DMS114 treated with DMSO at 0.1 percent for 48 hours (cell line): Measurements from ENCODE around the gene CEP152.
"Not testable (repeated sequence)": the region's sequence is repeated elsewhere in the genome, so short reads cannot be mapped to it uniquely, and the experiment has no call there.

Experiments
- DNase-seq: peaks from one replicate; lab custom pipeline; 2025; ENCODE audit not compliant: unreplicated experiment; lab: John Stamatoyannopoulos, UW

Gene CEP152, protein sequence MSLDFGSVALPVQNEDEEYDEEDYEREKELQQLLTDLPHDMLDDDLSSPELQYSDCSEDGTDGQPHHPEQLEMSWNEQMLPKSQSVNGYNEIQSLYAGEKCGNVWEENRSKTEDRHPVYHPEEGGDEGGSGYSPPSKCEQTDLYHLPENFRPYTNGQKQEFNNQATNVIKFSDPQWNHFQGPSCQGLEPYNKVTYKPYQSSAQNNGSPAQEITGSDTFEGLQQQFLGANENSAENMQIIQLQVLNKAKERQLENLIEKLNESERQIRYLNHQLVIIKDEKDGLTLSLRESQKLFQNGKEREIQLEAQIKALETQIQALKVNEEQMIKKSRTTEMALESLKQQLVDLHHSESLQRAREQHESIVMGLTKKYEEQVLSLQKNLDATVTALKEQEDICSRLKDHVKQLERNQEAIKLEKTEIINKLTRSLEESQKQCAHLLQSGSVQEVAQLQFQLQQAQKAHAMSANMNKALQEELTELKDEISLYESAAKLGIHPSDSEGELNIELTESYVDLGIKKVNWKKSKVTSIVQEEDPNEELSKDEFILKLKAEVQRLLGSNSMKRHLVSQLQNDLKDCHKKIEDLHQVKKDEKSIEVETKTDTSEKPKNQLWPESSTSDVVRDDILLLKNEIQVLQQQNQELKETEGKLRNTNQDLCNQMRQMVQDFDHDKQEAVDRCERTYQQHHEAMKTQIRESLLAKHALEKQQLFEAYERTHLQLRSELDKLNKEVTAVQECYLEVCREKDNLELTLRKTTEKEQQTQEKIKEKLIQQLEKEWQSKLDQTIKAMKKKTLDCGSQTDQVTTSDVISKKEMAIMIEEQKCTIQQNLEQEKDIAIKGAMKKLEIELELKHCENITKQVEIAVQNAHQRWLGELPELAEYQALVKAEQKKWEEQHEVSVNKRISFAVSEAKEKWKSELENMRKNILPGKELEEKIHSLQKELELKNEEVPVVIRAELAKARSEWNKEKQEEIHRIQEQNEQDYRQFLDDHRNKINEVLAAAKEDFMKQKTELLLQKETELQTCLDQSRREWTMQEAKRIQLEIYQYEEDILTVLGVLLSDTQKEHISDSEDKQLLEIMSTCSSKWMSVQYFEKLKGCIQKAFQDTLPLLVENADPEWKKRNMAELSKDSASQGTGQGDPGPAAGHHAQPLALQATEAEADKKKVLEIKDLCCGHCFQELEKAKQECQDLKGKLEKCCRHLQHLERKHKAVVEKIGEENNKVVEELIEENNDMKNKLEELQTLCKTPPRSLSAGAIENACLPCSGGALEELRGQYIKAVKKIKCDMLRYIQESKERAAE (N-terminal part only)

GRCh38 chr15:48810414-48811324 is at the start of gene CEP152:
Gene CEP152 (minus strand): TSS chr15:48811069. CDS start chr15:48805649, 5,420 bp downstream.
- DNase-seq, result peak; percentile 97

- no peak for DNase-seq
These were observed 48.6 kb upstream of the CEP152 start for GRCh38 chr15:48859426-48859825.

- no peak for DNase-seq
These were observed 47.5 kb upstream of the CEP152 start for GRCh38 chr15:48858401-48858800.

GRCh38 chr15:48856942-48857341 is 46.1 kb upstream of the CEP152 start:
- no peak for DNase-seq

- no peak for DNase-seq
These were observed 44.9 kb upstream of the CEP152 start for GRCh38 chr15:48855501-48856440.

- DNase-seq, result not testable (repeated sequence)
These were observed 43.6 kb upstream of the CEP152 start for GRCh38 chr15:48854434-48854833.

- no peak for DNase-seq
These were observed 41.1 kb upstream of the CEP152 start for GRCh38 chr15:48851956-48852355.

GRCh38 chr15:48850648-48851047 is 39.8 kb upstream of the CEP152 start:
- DNase-seq, result no peak

- DNase-seq, result no peak
These were observed 34.3 kb upstream of the CEP152 start for GRCh38 chr15:48845123-48845522.

GRCh38 chr15:48842501-48842900 is 31.6 kb upstream of the CEP152 start:
- DNase-seq, result no peak

DNA sequence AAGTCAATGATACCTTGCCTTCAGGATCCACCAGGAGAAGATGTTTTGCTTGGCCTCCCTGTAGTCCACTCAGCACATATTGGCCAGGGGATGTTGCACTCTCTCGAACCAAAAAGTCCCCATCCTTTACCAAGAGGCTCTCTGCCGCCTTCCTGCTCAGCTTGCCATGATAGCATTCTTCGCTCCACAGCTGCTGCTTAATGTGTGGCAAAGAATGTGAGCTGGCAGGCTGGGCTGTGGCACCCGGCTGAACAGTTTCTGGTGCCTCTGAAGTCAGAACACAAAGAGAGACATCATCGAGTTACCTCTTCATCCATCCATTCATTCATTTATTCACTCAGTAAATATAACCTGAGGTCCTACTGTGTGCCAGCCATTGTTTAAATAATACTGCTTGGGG is 23.9 kb upstream of the CEP152 start:
- no peak for DNase-seq

GRCh38 chr15:48833526-48834239 is 22.8 kb upstream of the CEP152 start:
- DNase-seq, result no peak

DNA sequence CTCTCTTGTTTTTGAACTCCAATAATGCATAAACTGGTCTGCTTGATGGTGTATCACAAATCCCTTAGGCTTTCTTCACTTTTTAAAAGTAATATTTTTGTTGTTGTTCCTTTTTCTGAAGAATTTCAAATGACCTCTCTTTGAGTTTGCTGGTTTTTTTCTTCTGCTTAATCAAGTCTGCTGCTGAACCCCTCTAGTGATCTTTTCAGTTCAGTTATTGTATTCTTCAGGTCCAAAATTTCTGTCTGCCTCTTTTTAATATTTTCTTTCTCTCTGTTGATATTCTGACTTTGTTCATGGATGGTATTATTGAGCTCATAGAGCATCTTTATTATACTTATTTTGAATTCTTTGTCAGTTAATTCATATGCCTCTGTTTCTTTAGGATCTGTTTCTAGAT is 21.8 kb upstream of the CEP152 start:
- no peak for DNase-seq

DNA sequence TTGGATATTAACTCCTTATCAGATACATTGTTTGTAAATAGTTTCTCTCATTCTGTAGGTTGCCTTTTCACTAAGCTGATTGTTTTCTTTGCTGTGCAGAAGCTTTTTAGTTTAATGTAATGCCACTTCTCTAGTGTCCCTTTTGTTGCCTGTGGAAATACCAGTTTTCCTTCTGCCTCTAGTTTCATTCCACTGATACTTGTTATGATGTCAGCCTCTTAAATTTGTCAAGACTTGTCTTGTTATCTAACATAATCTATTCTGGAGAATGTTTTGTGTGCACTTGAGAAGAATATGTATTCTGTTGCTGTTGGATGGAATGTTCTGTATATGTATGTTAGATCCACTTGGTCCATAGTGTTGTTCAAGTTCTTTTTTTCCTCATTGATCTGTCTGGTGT is 18.0 kb upstream of the CEP152 start:
- DNase-seq, result no peak

GRCh38 chr15:48828471-48828870 is 17.6 kb upstream of the CEP152 start:
- DNase-seq, result no peak

DNA sequence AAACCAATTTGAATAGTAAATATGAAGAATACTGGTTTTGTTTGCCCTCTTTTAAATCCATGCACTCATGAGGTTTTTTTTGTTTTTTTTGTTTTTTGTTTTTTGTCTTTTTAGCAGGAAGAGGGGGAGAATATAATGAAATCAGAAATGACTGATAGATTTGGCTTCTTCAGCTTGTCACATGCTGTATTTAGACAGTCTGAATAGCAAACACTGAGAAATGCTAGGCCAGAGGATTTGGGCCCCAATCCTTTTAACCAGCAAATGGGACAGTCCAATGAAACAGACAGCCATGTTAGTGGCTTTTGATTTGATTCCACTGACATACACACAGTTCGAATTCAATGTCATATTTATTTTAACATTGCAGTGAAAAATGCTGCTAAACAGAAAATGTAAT is 14.2 kb upstream of the CEP152 start:
- DNase-seq, result no peak

GRCh38 chr15:48823706-48824105 is 12.8 kb upstream of the CEP152 start:
- DNase-seq, result no peak

DNA sequence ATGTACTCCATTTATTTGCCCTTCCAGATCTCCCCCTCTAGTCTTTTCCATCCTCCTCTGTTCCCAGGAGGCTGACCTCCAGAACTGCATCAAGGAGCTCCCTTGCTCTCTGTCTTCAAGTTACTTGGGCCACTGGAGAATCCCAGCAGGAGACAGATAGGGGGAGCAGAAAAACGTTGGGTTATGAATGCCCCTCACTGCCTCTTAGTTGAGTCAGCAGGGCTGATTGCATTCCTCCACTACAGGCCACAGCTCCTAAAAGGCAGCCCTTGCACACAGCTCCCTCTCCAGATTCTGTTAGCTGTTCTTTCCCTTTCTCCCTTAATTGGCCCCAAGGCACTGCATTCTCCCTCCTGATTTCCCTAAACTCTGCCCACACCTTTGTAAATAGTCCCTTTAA is 12.4 kb upstream of the CEP152 start:
- DNase-seq, result no peak
